Stomach (tissue), 9 donors: ENCODE measurements around the gene GNMT. TPM values are rescaled to one million over a fixed set of nuclear protein-coding genes. Genes with fewer than 3 reads are reported as not detected.

Experiments
- DNase-seq, 2 donors: peaks; one replicate each; pipeline versions ENCODE4 v3.0.0 to v3.0.0-alpha.2; 2013 to 2019
- H3K27ac ChIP-seq, 5 donors: fragments of 200-600 bp in 4 of 5; sonication (generic) in 4 of 5; one replicate each; pipeline ENCODE4 v1.5.1; 2013 to 2019; ENCODE audit warnings: mild to moderate bottlenecking in 1 of 5, moderate library complexity in 1 of 5
- H3K27me3 ChIP-seq, 3 donors: fragments of 200-600 bp; sonication (generic); one replicate each; pipeline ENCODE4 v1.5.1; 2017 to 2019; ENCODE audit warnings: mixed run types in 1 of 3
- H3K36me3 ChIP-seq, 4 donors: fragments of 200-600 bp; sonication (generic); 1 replicate in 3 of 4; 2 replicates in 1 of 4; pipeline ENCODE4 v1.5.1; 2016 to 2019
- H3K4me1 ChIP-seq, 4 donors: fragments of 200-600 bp; sonication (generic); one replicate each; pipeline ENCODE4 v1.5.1; 2016 to 2019
- H3K4me3 ChIP-seq, 4 donors: fragments of 200-600 bp; sonication (generic) in 3 of 4; one replicate each; pipeline ENCODE4 v1.5.1; 2016 to 2019; ENCODE audit warnings: mild to moderate bottlenecking in 1 of 4
- H3K9me3 ChIP-seq, 4 donors: fragments of 200-600 bp; sonication (generic); one replicate each; pipeline ENCODE4 v1.5.1; 2016 to 2019
- EP300 ChIP-seq: sonication (generic); formaldehyde crosslinking; IDR thresholded peaks from one replicate; pipeline ENCODE4 v1.6.1; 2017; ENCODE audit warnings: antibody characterized with exemption
- POLR2A ChIP-seq, 4 donors: fragments of 450-650 bp; IDR thresholded peaks; one replicate each; pipeline ENCODE4 v1.6.1; 2016; ENCODE audit warnings: antibody characterized with exemption in 4 of 4, control low read depth in 2 of 4, mild to moderate bottlenecking in 1 of 4, moderate library complexity in 1 of 4
- POLR2AphosphoS5 ChIP-seq, 3 donors: sonication (generic); formaldehyde crosslinking; IDR thresholded peaks; one replicate each; pipeline ENCODE4 v1.6.1; 2016; ENCODE audit warnings: antibody characterized with exemption in 3 of 3
- WGBS, 5 donors: extraction: QIAGEN DNeasy Blood & Tissue Kit in 3 of 5; methylation state at CpG; one replicate each; pipeline versions ENCODE4 v1.1.5 to v1.1.7; 2013 to 2018; 5-methylcytosine and 5-hydroxymethylcytosine counted together
- intact Hi-C: fragments of 100-400 bp; cut with DNase I; formaldehyde crosslinking; loops from one replicate; pipeline ENCODE4 v1.15.1; 2023; ENCODE audit warnings: low total_unique reads
- polyA plus RNA-seq, 3 donors: library from polyadenylated mRNA; stranded (reverse); fragments of 200-250 nt; gene quantifications; one replicate each; pipeline ENCODE4 v1.2.3, GENCODE V29; 2013
- total RNA-seq, 5 donors: library from RNA; depleted of rRNA; stranded (reverse); fragments of >200 nt; gene quantifications; one replicate each; pipeline versions ENCODE4 v1.1.0 to v1.2.3, GENCODE V29; 2014 to 2016
- TF ChIP-seq, protein P1 (sequence below), 7 experiments: fragments of 450-650 bp in 4 of 7; fragments of 200-600 bp in 3 of 7; sonication (generic) in 3 of 7; IDR thresholded peaks; one replicate each; pipeline ENCODE4 v1.5.1; 2016 to 2019; ENCODE audit warnings: antibody characterized with exemption in 7 of 7, control low read depth in 2 of 7, mild to moderate bottlenecking in 1 of 7
- donor health status: healthy with polysubstance abuse.
- donor health status: Bipolar disorder and iron deficiency.
- donor health status: healthy.

The GNMT gene
- total and polyA plus RNA-seq, 8 donors: 0.45 to 121 (median 17.8) TPM; not detected in 2

DNA sequence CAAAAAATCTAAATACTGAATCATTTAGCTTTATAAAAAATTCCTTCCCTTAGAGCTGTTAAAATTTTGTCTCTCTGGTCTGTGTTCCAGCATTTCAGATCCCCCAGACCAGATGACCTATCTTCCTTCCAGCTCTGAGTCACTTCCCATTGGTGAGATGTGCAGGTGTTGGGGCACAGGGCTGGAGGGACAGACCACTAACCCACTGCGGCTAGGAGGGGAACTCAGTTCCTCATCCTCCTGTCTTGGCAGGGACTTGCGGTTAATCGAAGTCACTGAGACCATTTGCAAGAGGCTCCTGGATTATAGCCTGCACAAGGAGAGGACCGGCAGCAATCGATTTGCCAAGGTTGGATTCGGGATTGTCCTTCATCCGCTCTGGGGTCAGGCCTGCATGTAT, 25.2 kb upstream of the GNMT start:
- Histone ChIP-seq H3K9me3 (no peaks in the 10 kb centered on the region), H3K27me3 (no peaks in the 10 kb centered on the region), H3K4me1 (peaks cover 24 to 59% (median 36%) of the 10 kb centered on the region in 4 donors), H3K27ac (no peak overlapping the region), H3K4me3 (no peak overlapping the region), H3K36me3 (peaks cover 28 to 71% (median 65%) of the 10 kb centered on the region in 4 donors)
- TF ChIP-seq POLR2AphosphoS5 (IDR thresholded peaks at IDR 0.05): no peak
- TF ChIP-seq EP300: no peak
- no peak for TF ChIP-seq POLR2A (IDR thresholded peaks at IDR 0.05)
- TF ChIP-seq, protein P1, sequence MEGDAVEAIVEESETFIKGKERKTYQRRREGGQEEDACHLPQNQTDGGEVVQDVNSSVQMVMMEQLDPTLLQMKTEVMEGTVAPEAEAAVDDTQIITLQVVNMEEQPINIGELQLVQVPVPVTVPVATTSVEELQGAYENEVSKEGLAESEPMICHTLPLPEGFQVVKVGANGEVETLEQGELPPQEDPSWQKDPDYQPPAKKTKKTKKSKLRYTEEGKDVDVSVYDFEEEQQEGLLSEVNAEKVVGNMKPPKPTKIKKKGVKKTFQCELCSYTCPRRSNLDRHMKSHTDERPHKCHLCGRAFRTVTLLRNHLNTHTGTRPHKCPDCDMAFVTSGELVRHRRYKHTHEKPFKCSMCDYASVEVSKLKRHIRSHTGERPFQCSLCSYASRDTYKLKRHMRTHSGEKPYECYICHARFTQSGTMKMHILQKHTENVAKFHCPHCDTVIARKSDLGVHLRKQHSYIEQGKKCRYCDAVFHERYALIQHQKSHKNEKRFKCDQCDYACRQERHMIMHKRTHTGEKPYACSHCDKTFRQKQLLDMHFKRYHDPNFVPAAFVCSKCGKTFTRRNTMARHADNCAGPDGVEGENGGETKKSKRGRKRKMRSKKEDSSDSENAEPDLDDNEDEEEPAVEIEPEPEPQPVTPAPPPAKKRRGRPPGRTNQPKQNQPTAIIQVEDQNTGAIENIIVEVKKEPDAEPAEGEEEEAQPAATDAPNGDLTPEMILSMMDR (IDR thresholded peaks at IDR 0.05): no peak
- 82 to 93% (median 89%) methylated on average over 5 to 7 of the region's 7 CpGs for WGBS, 5 donors
- intact Hi-C loops: no loop called here
- no peak for DNase-seq

DNA sequence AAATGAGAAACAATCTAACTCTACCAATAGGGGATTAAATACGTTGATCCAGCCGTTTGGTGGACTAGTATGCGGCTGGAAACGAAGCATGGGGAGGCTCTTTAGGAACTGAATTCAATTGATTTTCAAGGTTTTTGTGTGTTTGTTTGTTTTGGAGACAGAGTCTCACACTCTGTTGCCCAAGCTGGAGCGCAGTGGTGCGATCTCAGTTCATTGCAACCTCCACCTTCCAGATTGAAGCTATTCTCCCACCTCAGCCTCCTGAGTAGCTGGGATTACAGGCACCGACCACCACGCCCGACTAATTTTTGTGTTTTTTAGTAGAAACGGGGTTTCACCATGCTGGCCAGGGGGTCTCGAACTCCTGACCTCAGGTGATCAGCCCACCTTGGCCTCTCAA, 24.2 kb upstream of the GNMT start:
- H3K27ac ChIP-seq: no peak overlapping the region
- no peak for DNase-seq
- H3K36me3 ChIP-seq: peaks cover 32 to 82% (median 74%) of the 10 kb centered on the region in 4 donors
- intact Hi-C loops: no loop called here
- 90 to 97% (median 93%) methylated on average over 11 of the region's 11 CpGs for WGBS, 5 donors
- no peak for TF ChIP-seq EP300
- TF ChIP-seq, protein P1 (IDR thresholded peaks at IDR 0.05): no peak
- no peak for TF ChIP-seq POLR2AphosphoS5 (IDR thresholded peaks at IDR 0.05)
- TF ChIP-seq POLR2A (IDR thresholded peaks at IDR 0.05): no peak
- H3K27me3 ChIP-seq: no peaks in the 10 kb centered on the region
- H3K4me1 ChIP-seq: peaks cover 13 to 49% (median 26%) of the 10 kb centered on the region in 4 donors
- H3K9me3 ChIP-seq: no peaks in the 10 kb centered on the region
- H3K4me3 ChIP-seq: no peak overlapping the region

DNA sequence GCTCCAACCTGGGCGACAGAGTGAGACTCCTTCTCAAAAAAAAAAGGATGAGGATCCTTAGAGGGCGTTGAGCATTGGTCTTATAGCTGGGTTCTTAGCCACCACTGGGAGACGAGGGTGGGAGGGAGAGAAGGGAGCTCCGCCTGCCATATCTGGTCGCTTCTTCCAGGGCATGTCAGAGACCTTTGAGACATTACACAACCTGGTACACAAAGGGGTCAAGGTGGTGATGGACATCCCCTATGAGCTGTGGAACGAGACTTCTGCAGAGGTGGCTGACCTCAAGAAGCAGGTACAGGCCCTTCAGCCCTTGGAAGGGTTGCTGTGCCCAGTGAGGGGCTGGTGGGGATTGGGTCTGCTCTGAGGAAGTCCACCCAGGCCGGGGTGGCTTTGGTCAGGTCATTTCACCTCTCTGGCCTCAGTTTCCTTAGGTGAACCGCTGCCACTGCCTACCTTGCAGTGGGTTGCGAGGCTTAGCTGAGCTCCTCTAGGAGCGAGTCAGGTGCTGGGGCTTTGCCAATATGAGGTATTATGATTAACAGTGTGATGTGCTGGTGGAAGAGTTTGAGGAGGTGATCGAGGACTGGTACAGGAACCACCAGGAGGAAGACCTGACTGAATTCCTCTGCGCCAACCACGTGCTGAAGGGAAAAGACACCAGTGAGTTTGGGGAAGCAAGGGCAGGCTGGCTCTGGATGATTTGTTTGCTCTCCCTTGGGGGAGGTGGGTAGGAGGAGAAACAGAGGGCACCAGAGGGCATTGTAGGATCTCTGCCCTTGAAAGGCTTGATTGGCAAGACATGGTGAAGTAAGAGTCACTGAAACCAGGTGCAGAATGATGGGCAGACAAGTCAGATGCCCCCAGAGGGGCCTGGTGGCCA, 22.8 kb upstream of the GNMT start:
- H3K36me3 ChIP-seq: peaks cover 32 to 91% (median 87%) of the 10 kb centered on the region in 4 donors
- no peak overlapping the region for H3K27ac ChIP-seq
- no peak for DNase-seq
- no peaks in the 10 kb centered on the region for H3K9me3 ChIP-seq
- TF ChIP-seq, protein P1 (IDR thresholded peaks at IDR 0.05): no peak
- TF ChIP-seq POLR2AphosphoS5 (IDR thresholded peaks at IDR 0.05) (no peak), POLR2A (IDR thresholded peaks at IDR 0.05) (no peak), EP300 (no peak)
- 87 to 92% (median 90%) methylated on average over 12 to 13 of the region's 13 CpGs for whole genome bisulfite sequencing, 5 donors
- no peaks in the 10 kb centered on the region for H3K27me3 ChIP-seq
- H3K4me1 ChIP-seq: peaks cover 0 to 35% (median 12%) of the 10 kb centered on the region in 4 donors
- intact Hi-C loops: no loop called here
- no peak overlapping the region for H3K4me3 ChIP-seq

DNA sequence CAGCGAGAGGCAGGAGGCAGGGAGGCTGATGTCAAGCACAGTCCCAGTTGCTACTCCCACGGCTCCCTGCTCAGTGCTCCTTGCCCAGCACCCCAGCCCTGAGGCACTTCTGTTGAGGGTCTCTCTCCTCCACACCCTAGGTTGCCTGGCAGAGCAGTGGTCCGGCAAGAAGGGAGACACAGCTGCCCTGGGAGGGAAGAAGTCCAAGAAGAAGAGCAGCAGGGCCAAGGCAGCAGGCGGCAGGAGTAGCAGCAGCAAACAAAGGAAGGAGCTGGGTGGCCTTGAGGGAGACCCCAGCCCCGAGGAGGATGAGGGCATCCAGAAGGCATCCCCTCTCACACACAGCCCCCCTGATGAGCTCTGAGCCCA, 22.1 kb upstream of the GNMT start:
- TF ChIP-seq EP300 (no peak), POLR2AphosphoS5 (IDR thresholded peaks at IDR 0.05) (no peak), POLR2A (IDR thresholded peaks at IDR 0.05) (no peak)
- intact Hi-C loops: no loop called here
- no peak for DNase-seq

More for the DNA sequence above, 22.1 kb upstream of the GNMT start:
- Histone ChIP-seq H3K4me1 (peaks cover 0 to 29% (median 6%) of the 10 kb centered on the region in 4 donors), H3K27ac (peak overlapping the region in 1 of 5 donors; percentile 61), H3K4me3 (no peak overlapping the region), H3K27me3 (no peaks in the 10 kb centered on the region), H3K9me3 (no peaks in the 10 kb centered on the region), H3K36me3 (peaks cover 32 to 97% (median 92%) of the 10 kb centered on the region in 4 donors)
- 90 to 95% (median 91%) methylated on average over 5 of the region's 5 CpGs for WGBS, 5 donors
